GM19397 (cell line): ENCODE results near the gene OVOL2.
"Not testable (repeated sequence)": the region's sequence is repeated elsewhere in the genome, so short reads cannot be mapped to it uniquely, and the experiment has no call there.

Source experiments
- ATAC-seq: cut with Tn5 transposase; IDR thresholded peaks from one replicate; pipeline ENCODE4 v1.9.1; 2021; ENCODE audit warnings: mild to moderate bottlenecking, moderate library complexity; ENCODE audit not compliant: unreplicated experiment

Gene OVOL2

DNA sequence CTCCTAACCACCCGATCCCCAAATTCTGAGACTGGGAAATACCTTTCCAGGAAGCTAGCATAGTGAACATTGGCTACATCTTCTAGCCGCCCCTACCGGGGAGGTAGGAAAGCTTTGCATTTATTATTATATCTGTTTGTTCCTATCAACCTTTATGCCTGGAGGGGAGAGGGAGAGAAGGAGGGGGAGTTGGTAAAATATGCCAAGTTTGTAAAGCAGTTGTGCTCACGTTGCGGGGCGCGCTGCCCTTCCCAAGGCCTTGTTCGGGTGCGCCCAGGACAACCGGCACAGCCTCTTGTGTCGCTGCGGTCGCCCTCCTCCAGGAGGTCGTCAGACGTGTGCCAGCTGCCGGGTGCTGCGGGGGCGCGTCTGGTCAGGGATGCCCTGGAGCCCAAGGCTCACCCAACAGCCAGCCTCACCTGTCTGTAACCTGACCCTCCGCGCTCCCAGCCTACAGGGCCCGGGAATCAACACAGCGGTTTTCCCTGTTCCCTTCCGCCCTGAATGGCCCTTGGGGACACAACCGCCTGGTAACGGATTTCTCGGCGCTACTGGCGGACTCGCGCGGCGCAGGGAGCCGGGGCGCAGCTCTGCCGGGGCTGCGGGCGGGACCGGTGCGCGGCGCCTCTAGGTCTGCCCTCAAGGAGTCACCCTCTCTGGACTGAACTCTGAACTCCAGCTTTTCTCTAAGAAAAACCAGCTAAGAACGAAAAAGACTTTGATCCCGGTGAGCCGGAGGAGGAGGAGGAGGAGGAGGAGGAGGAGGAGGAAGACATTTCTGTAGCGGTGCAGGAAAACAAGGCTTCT is 1.1 kb upstream of the OVOL2 start:
- no peak for ATAC-seq

GRCh38 chr20:18057994-18058349 is 256 bp upstream of the OVOL2 start:
- ATAC-seq: no peak

DNA sequence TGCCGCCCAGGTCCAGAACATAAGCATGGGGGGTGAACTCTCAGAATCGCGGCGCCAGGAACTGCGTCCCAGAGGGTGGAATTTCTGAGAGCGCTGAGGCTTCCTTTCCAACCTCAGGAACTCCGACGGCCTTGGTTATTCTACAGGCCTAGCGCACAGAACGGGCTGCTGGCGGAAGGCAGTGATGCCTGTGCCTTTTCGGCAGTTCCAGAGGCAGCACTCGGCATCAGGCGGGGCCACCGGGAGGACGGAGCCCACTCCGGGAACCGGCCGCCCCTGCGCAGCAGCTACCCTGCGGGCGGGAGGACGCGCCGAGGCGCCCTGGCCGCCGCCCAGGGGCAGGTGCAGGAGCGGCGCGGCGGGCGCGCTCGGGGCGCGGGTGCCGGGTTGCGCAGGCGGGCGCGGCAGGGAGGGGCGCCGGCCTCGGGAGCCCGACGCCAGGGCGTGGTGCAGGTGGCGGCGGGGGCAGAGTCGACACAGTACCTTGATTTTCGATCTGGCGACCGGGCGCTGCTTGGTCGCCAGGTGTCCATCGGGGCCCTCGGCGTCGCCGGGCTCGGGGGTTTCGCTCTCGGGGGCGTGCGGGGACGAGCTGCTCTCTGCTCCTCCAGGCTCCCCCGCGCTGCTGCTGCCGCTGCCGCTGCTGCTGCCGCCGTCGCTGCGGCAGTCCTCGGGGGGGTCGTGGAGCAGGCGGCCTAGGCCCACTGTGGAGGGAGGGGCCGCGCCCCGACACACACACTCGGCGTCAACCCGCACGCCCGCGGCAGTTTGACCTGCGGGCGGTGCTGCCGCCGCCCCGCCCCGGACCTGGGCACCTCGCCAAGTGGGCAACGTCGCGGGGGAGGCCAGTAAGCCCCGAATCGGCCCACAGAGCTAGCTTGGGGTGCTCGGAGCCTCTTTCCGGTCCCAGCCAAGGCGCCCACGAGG is 1.3 kb downstream of the OVOL2 start:
- ATAC-seq: no peak

DNA sequence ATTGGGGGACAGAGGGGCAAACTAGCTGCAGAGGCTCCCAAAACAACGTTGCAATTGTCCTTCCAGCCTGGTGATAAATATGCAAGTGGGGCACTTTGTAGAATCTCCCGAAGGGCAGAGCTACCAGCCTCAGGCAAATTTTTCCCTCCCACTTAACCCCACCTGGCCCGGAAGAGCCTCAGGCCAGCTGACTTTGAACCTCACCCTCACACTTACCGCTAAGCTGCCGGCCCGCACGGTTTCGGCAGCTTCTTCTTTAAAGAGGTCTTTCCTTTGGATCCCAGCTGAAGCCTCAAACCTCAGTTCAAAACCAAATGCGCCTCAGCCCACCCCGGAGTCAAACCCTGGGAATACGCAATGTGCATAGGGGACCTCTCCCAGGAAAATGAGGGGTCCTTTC is 2.5 kb downstream of the OVOL2 start:
- ATAC-seq: no peak

DNA sequence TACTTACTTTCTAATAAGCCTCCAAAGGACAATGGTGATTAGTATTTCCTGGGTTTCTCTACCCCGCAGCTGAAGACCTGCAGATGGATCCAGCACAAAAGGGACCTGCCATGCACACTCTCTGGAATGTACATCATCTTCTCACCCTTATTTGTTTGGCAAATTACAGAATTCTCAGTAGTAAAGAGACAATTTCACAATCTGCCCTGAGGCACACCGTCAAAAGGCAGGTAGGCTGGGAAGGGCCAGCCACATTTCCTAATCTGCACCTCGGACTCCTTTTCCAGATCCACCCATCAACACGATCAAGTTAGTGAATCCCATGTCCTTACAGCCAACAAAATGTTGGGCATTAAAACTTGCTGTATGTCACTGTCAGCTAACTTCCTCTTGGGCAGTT is 4.9 kb downstream of the OVOL2 start:
- ATAC-seq: no peak

DNA sequence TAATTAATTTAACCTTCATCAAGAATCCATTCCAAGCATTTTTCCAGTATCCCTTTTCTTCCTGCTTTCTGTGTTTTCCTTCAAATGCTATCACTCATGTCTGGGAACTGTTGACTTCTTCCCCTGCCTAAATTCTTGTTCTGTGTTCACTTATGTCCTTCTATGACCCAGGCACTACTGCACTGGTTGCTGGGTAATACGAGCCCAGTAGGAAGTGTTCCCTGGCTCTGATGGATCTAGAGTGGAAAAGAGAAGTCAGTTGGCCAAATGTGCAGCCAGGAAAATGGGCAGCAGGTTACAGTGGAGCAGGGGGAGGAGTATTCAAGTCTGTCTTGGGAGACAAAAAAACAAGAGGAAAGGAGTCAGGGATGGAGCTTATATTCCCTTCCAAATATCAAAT is 7.1 kb downstream of the OVOL2 start:
- ATAC-seq: no peak

DNA sequence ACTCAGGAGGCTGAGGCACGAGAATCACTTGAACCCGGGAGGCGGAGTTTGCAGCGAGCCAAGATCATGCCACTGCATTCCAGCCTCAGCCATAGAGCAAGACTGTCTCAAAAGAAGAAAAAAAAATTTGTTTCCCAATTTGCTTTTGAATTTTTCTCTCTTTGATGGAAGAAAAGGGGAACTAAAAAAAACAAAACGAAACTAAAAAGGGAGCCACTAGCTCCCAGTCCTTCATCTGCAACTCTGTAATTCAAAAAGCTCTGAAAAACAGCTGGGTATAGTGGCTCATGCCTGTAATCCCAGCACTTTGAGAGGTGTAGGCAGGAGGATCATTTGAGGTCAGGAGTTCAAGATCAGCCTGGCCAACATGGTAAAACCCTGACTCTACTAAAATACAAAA is 9.5 kb downstream of the OVOL2 start:
- ATAC-seq: no peak

GRCh38 chr20:18046535-18046934 is 11.2 kb downstream of the OVOL2 start:
- ATAC-seq: no peak

DNA sequence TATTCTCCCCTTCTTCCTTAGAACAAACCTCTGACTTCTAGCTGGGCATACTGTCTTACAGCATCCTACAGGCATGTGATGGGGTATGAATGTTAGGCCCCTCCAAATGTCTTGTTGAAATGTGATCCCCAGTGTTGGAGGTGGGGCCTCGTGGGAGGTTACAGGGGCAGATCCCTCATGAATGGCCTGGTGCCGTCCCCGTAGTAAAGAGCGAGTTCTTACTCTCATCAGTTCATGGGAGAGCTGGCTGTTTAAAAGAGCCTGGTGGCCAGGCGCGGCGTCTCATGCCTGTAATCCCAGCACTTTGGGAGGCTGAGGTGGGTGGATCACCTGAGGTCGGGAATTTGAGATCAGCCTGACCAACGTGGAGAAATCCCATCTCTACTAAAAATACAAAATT is 15.5 kb downstream of the OVOL2 start:
- no peak for ATAC-seq

GRCh38 chr20:18041462-18041861 is 16.3 kb downstream of the OVOL2 start:
- ATAC-seq: no peak

GRCh38 chr20:18039063-18039462 is 18.7 kb downstream of the OVOL2 start:
- ATAC-seq: no peak

DNA sequence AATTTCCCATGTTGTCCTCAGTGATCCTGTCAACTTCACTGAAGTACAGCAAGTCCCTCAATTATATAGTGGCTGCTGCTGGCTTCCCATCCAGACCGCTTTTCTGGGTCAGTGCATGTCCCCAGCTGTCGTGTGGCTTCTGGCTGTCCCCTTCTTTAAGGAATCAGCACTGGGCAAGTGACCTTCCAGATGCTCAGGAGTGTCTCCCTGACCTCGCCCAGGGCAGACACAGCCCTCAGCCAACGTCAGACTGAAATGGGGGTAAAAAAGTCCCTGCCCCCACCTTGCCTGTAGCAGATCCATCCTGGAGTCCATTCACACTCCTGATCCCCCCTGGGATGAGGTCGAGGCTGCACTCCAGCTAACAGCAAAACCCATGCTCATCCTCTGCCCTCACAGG is 23.7 kb downstream of the OVOL2 start:
- no peak for ATAC-seq

DNA sequence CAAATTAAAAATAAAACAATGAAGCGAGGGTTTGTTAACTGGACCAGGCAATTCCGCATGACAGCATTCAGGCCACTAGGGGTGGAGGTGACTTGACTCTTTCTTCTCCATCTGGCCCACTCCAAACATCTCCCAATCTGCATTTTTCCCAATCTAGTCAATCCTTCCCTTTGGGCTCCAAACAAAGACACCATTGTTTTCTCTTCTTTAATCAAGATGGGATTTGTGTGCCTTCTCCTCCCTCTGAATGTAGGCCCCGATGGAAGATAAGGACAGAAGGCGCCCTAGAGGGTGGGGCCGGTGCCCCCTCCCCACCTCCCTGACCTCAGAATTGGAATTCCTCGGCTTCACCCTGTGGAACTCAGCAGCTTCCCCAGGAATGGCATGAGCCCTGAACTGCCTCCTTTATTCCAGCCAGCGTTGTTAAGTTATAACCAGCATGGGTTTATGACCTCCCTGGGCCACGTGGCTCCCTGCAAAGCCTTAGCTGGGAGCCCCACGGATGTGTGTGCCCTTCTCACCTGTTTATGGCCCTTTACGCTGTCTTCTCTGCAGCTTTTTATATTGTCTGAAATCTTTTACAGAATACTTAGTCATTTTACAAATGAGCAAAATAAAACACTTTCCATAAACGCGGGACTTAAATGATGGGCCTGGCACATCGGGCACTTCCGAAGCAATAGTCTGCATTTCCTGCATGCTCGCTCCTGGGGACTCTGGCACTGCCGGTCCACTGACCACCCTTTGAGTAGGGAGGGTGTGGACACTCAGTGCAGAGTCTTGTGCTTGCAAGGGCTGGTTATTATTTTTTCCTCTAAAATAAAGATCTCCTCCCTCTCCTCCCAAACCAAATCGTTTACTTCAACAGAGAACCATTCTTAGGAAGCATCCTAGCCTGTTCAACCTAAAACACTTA is 24.5 kb downstream of the OVOL2 start:
- no peak for ATAC-seq

DNA sequence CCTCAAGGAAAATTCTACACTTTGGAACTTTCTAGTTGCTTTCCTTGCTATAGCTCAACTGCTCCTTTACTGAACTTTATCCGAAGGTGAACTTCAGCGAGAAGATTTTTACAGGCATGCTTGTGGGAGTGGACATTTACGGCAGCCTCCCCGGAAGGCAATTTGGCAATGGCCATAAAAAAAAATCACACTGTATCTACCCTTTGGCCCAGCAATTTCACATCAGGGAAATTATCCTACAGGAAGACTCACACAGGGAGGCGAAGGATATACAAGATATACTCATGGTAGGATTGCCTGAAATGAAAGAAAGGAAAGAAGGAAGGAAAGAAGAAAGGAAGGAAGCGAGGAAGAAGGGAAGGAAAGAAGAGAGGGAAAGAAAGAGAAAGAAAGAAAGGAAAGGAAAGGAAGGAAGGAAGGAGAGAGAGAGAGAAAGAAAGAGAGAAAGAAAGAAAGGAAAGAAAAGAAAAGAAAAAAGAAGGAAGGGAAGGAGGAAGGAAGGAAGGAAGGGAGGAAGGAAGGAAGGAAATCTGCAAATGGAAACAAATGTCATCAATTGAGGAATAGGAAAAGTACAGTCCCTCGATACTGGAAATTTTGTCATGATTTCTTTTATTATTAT is 25.7 kb downstream of the OVOL2 start:
- ATAC-seq: no peak

GRCh38 chr20:18031050-18031449 is 26.7 kb downstream of the OVOL2 start:
- no peak for ATAC-seq

DNA sequence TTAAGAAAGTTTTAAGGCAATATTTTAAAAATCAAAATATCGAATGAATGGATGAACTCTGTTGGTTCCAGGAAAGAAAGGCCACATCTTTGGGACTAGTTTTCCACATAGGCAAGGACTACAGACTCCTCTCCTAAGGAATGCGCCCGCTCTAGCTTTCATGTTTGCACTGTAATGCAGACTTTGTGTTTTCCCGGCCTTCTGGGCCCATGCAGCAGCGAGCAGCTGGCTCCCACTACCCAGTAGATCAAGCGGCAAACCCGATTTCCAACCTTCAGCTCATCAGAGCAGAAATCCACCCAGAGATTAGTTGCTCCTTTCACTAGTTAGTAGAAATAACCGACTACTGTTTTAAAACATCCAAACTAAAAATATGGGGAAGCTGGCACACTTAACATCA is 27.7 kb downstream of the OVOL2 start:
- no peak for ATAC-seq

DNA sequence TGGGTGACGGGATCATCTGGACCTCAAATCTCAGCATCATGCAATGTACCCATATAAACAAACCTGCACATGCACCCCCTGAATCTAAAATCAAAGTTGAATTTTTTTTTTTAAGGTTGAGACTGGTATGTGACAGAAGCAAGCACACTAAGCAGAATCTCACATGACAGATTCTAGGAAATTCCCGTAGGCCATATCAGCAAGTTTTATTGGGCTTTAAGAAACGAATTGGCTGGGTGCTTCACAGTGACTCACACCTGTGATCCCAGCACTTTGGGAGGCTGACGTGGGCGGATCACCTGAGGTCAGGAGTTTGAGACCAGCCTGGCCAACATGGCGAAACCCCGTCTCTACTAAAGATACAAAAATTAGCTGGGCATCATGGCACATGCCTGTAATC is 30.7 kb downstream of the OVOL2 start:
- ATAC-seq: not testable (repeated sequence)

DNA sequence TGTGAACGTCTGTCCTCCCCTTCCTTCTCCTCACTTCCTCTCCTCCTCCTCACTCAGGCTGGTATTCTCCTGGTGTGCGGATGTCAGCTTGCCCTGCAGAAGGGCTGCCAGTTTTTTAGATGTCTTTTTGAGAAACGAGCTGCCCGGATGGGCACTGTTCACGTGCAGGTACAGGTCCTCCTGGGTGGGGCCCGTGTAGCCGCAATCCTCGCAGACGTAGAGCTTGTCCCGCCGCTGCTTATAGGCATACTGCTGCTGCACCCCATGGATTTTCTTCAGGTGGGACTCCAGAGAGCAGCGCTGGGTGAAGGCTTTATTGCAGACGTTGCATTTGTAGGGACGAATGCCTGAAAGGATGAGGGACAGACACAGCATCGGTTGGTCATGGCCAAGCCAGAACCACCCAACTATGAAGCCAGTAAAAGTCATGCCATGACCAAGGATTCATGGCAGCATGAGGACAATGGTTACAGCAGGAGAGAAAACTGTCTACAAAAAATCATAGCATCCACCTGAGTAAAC is 33.0 kb downstream of the OVOL2 start:
- ATAC-seq: no peak

- ATAC-seq: no peak
These were observed 36.8 kb downstream of the OVOL2 start for GRCh38 chr20:18020931-18021330.

- ATAC-seq: no peak
These were observed 38.6 kb downstream of the OVOL2 start for GRCh38 chr20:18019068-18019467.
